GM06990 (cell line): Measurements from ENCODE around the gene ATP6V0B.

Source experiments
- DNase-seq: peaks from one replicate; pipeline ENCODE4 v3.0.0-alpha.2; 2011; ENCODE audit not compliant: insufficient read length; ENCODE audit errors: extremely low read depth
- H3K27me3 ChIP-seq: replicated peaks from 2 replicates; pipeline ENCODE4 v1.6.0; 2011; ENCODE audit warnings: low read length; ENCODE audit not compliant: control insufficient read depth, insufficient read depth
- H3K36me3 ChIP-seq: 2 replicates; pipeline ENCODE4 v1.5.1; 2011; ENCODE audit warnings: low read length; ENCODE audit not compliant: control insufficient read depth, insufficient read depth
- H3K4me3 ChIP-seq: replicated peaks from 2 replicates; pipeline ENCODE4 v1.5.1; 2011; ENCODE audit warnings: low read depth, mild to moderate bottlenecking, control low read depth, low read length
- CTCF ChIP-seq: IDR thresholded peaks from 2 replicates; pipeline ENCODE4 v1.5.1; 2011; ENCODE audit warnings: low read length, control low read depth, mild to moderate bottlenecking, inconsistent platforms; ENCODE audit not compliant: insufficient read depth, poor library complexity, severe bottlenecking

ATP6V0B gene

GRCh38 chr1:43962324-43962723, 12.4 kb upstream of the ATP6V0B start:
- no peak for TF ChIP-seq CTCF
- H3K27me3 ChIP-seq, result no peaks in the 10 kb centered on the region
- no peak for DNase-seq
- no peak overlapping the region for H3K4me3 ChIP-seq
- H3K36me3 ChIP-seq, result peaks cover 20% of the 10 kb centered on the region

DNA sequence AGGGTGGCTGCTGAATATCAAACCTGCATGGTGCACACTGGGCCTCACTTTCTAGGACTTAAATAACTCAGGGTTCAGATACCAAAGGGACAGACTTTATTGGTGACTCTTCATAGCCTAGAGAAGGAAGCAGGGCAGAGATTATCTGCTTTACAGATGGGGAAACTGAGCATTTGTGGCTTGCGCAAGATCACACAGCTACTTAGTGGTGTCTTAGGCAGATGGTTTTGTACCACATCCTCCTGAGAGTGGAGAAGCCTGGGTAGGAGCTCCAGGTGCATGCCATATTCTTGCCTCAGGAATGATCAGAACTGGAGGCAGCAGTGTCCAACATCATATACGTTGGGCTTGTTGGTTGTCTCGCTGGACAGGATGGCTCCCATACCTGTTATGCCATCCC, 11.8 kb upstream of the ATP6V0B start:
- DNase-seq, result no peak
- TF ChIP-seq CTCF, result no peak
- peaks cover 20% of the 10 kb centered on the region for H3K36me3 ChIP-seq
- H3K27me3 ChIP-seq, result no peaks in the 10 kb centered on the region
- H3K4me3 ChIP-seq, result no peak overlapping the region

DNA sequence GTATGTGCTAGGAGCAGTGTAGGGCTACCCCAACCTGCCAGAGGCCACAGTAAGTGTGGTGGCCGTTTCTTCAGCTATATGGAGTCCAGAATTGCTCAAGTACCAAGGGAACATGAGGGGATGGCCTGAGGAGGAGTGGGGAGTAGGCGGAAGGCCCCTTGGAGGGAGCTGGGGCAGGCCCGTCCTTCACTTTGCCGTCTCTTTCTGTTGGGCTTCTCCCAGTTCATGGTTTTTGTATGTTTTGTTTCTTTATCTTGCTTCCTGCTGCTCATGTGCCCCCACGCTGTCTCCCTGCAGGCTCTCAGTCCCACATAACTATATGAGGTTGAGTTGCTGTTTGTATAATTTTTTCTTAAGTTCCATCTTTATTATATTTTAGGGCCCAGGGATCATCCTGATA, 10.9 kb upstream of the ATP6V0B start:
- no peak for DNase-seq
- no peak for TF ChIP-seq CTCF
- no peak overlapping the region for H3K4me3 ChIP-seq
- peaks cover 20% of the 10 kb centered on the region for H3K36me3 ChIP-seq
- no peaks in the 10 kb centered on the region for H3K27me3 ChIP-seq

DNA sequence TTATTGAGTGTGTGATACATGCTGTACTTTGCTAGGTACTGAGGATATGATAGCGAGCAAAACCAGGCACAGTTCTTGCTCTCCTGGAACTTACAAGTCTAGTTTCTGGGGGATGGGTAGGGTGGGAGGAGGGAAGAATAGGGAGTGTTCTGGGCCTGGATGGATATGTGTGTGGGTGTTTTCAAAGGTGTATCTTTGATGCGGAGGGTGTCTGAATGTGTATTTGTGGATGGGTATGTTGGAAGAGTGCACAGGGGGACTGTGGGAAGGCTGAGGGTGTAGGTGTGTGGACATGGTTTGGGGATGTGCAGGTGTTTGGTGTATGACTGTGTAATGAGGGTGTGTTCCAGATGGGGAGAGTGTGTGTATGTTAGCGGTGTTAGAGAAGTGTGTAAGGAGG, 9.4 kb upstream of the ATP6V0B start:
- no peak for DNase-seq
- H3K36me3 ChIP-seq, result peaks cover 20% of the 10 kb centered on the region
- TF ChIP-seq CTCF, result no peak
- H3K27me3 ChIP-seq, result no peaks in the 10 kb centered on the region
- H3K4me3 ChIP-seq, result no peak overlapping the region

- no peak overlapping the region for H3K4me3 ChIP-seq
- no peak for DNase-seq
- H3K27me3 ChIP-seq, result no peaks in the 10 kb centered on the region
- no peak for TF ChIP-seq CTCF
- H3K36me3 ChIP-seq, result peaks cover 16% of the 10 kb centered on the region
Observed at GRCh38 chr1:43968348-43968948, 6.3 kb upstream of the ATP6V0B start.

DNA sequence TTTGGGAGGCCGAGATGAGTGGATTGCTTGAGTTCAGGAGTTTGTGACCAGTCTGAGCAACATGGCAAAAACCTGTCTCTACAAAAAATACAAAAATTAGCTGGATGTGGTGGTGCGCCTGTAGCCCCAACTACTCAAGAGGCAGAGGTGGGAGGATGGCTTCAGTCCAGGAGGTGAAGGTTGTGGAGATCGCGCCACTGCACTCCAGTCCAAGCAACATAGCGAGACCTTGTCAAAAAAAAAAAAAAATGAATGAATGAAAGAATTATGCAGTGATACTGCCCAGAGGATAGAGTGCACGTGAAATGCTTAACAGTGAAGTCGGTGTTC, 5.4 kb upstream of the ATP6V0B start:
- Histone ChIP-seq H3K36me3 (peaks cover 16% of the 10 kb centered on the region), H3K4me3 (no peak overlapping the region), H3K27me3 (no peaks in the 10 kb centered on the region)
- TF ChIP-seq CTCF, result no peak
- no peak for DNase-seq
